Activated T-helper 1 cell treated with anti-CD3 and anti-CD28 coated beads, Interleukin-12 subunit alpha, Interleukin-12 subunit beta, Interleukin-2, Interleukin-4 antibody, amounts not matched to agents 30 ng/mL and 10 ng/mL and 1 ng/mL, durations not matched to agents 14 hours and 24 hours and 36 hours (primary cell): Measurements from ENCODE around the gene RNASEH2A. TPM values are rescaled to one million over a fixed set of nuclear protein-coding genes. Genes with fewer than 3 reads are reported as not detected.

Experiments
- DNase-seq: peaks from one replicate; pipeline ENCODE4 v3.0.0; 2021; ENCODE audit warnings: low spot score
- H3K27ac Mint-ChIP-seq: one replicate; pipeline ENCODE4 v1.8.0; 2021; ENCODE audit warnings: mild to moderate bottlenecking, mixed read lengths
- H3K27me3 Mint-ChIP-seq: one replicate; pipeline ENCODE4 v1.8.0; 2022; ENCODE audit warnings: mild to moderate bottlenecking, moderate library complexity, mixed read lengths; ENCODE audit not compliant: insufficient read depth
- H3K36me3 Mint-ChIP-seq: one replicate; pipeline ENCODE4 v1.8.0; 2021; ENCODE audit warnings: low read depth, mixed read lengths
- H3K4me1 Mint-ChIP-seq: one replicate; pipeline ENCODE4 v1.8.0; 2021; ENCODE audit warnings: low read depth, mixed read lengths
- H3K4me3 Mint-ChIP-seq: one replicate; pipeline ENCODE4 v1.8.0; 2021; ENCODE audit warnings: mild to moderate bottlenecking, moderate library complexity, mixed read lengths
- H3K9me3 Mint-ChIP-seq: one replicate; pipeline ENCODE4 v1.8.0; 2021; ENCODE audit warnings: mixed read lengths
- intact Hi-C: fragments of 100-400 bp; cut with micrococcal nuclease; formaldehyde crosslinking; loops from one replicate; pipeline ENCODE4 v1.15.1; 2024
- total RNA-seq: library from RNA; stranded (reverse); gene quantifications from 2 replicates; pipeline ENCODE4 v1.2.3, GENCODE V29; 2022

RNASEH2A gene
- total RNA-seq, 1 donor from 2014 or later, result 36.1 TPM

- no peak for DNase-seq
These were observed 21.4 kb upstream of the RNASEH2A start for GRCh38 chr19:12784871-12785430.

GRCh38 chr19:12785431-12786031 is 20.9 kb upstream of the RNASEH2A start:
- H3K27me3 Mint-ChIP-seq, result no peaks in the 10 kb centered on the region
- H3K4me1 Mint-ChIP-seq, result peaks cover 27% of the 10 kb centered on the region
- no peak overlapping the region for H3K27ac Mint-ChIP-seq
- no peaks in the 10 kb centered on the region for H3K9me3 Mint-ChIP-seq
- H3K36me3 Mint-ChIP-seq, result no peaks in the 10 kb centered on the region
- no peak for DNase-seq
- no peak overlapping the region for H3K4me3 Mint-ChIP-seq
- intact Hi-C loops, result no loop called here

More at GRCh38 chr19:12784871-12785430, 21.4 kb upstream of the RNASEH2A start:
- Mint-ChIP-seq H3K4me3 (no peak overlapping the region), H3K27me3 (no peaks in the 10 kb centered on the region), H3K36me3 (no peaks in the 10 kb centered on the region), H3K4me1 (peaks cover 26% of the 10 kb centered on the region), H3K27ac (no peak overlapping the region), H3K9me3 (no peaks in the 10 kb centered on the region)
- intact Hi-C loops, result no loop called here

GRCh38 chr19:12786141-12786870 is 20.1 kb upstream of the RNASEH2A start:
- Mint-ChIP-seq H3K4me1 (peaks cover 33% of the 10 kb centered on the region), H3K27ac (peak overlapping the region; percentile 72), H3K4me3 (no peak overlapping the region), H3K27me3 (no peaks in the 10 kb centered on the region), H3K36me3 (no peaks in the 10 kb centered on the region), H3K9me3 (no peaks in the 10 kb centered on the region)
- intact Hi-C loops, result no loop called here
- no peak for DNase-seq

GRCh38 chr19:12786952-12787351 is 19.4 kb upstream of the RNASEH2A start:
- intact Hi-C loops, result no loop called here
- no peak overlapping the region for H3K4me3 Mint-ChIP-seq
- no peaks in the 10 kb centered on the region for H3K36me3 Mint-ChIP-seq

GRCh38 chr19:12787458-12787857 is 18.9 kb upstream of the RNASEH2A start:
- Mint-ChIP-seq H3K9me3 (no peaks in the 10 kb centered on the region), H3K4me1 (peaks cover 24% of the 10 kb centered on the region), H3K4me3 (no peak overlapping the region), H3K36me3 (peaks cover 1% of the 10 kb centered on the region), H3K27ac (peak overlapping the region; percentile 32), H3K27me3 (no peaks in the 10 kb centered on the region)
- intact Hi-C loops, result no loop called here
- DNase-seq, result no peak

More at GRCh38 chr19:12786952-12787351, 19.4 kb upstream of the RNASEH2A start:
- Mint-ChIP-seq H3K9me3 (no peaks in the 10 kb centered on the region), H3K27me3 (no peaks in the 10 kb centered on the region), H3K4me1 (peaks cover 28% of the 10 kb centered on the region), H3K27ac (peak overlapping the region; percentile 72)
- no peak for DNase-seq

GRCh38 chr19:12788042-12788681 is 18.2 kb upstream of the RNASEH2A start:
- intact Hi-C loops, result no loop called here
- H3K4me1 Mint-ChIP-seq, result peaks cover 24% of the 10 kb centered on the region
- no peaks in the 10 kb centered on the region for H3K27me3 Mint-ChIP-seq
- H3K4me3 Mint-ChIP-seq, result no peak overlapping the region
- peaks cover 7% of the 10 kb centered on the region for H3K36me3 Mint-ChIP-seq
- peak overlapping the region; percentile 53 for H3K27ac Mint-ChIP-seq
- no peak for DNase-seq
- H3K9me3 Mint-ChIP-seq, result no peaks in the 10 kb centered on the region

- intact Hi-C loops, result loop anchor here (1.0 kb wide), 2 partner anchors 10 to 51 kb away; partner anchors contain the start of gene GET3
- Mint-ChIP-seq H3K36me3 (peaks cover 10% of the 10 kb centered on the region), H3K4me1 (peaks cover 19% of the 10 kb centered on the region), H3K27ac (peak overlapping the region; percentile 98), H3K4me3 (peak overlapping the region; percentile 91), H3K27me3 (no peaks in the 10 kb centered on the region), H3K9me3 (no peaks in the 10 kb centered on the region)
- DNase-seq, result peak; percentile 15
These were observed 17.7 kb upstream of the RNASEH2A start for GRCh38 chr19:12788682-12789097.

GRCh38 chr19:12789098-12789903 is 17.1 kb upstream of the RNASEH2A start:
- H3K4me3 Mint-ChIP-seq, result peak overlapping the region; percentile 91
- H3K27me3 Mint-ChIP-seq, result no peaks in the 10 kb centered on the region
- H3K36me3 Mint-ChIP-seq, result peaks cover 13% of the 10 kb centered on the region
- no peaks in the 10 kb centered on the region for H3K9me3 Mint-ChIP-seq
- intact Hi-C loops, result loop anchor here (1.0 kb wide), 2 partner anchors 11 to 52 kb away; partner anchors contain the start of gene GET3
- H3K4me1 Mint-ChIP-seq, result peaks cover 23% of the 10 kb centered on the region
- DNase-seq, result no peak
- H3K27ac Mint-ChIP-seq, result peak overlapping the region; percentile 98

- DNase-seq, result peak; percentile 94
- Mint-ChIP-seq H3K36me3 (peaks cover 13% of the 10 kb centered on the region), H3K27me3 (no peaks in the 10 kb centered on the region), H3K9me3 (no peaks in the 10 kb centered on the region), H3K4me1 (peaks cover 30% of the 10 kb centered on the region), H3K27ac (peak overlapping the region; percentile 91), H3K4me3 (peak overlapping the region; percentile 97)
- intact Hi-C loops, result loop anchor here (1.0 to 5.0 kb wide), 6 partner anchors 12 to 1703 kb away; partner anchors contain the start of genes CALR, GET3, LDLR and TNPO2
These were observed 16.3 kb upstream of the RNASEH2A start for GRCh38 chr19:12789904-12790619.

- H3K27me3 Mint-ChIP-seq, result no peaks in the 10 kb centered on the region
- peaks cover 32% of the 10 kb centered on the region for H3K4me1 Mint-ChIP-seq
- intact Hi-C loops, result loop anchor here (1.0 to 5.0 kb wide), 5 partner anchors 8 to 1703 kb away; partner anchors contain the start of genes CALR, LDLR and TNPO2
- peak overlapping the region; percentile 97 for H3K4me3 Mint-ChIP-seq
- H3K9me3 Mint-ChIP-seq, result no peaks in the 10 kb centered on the region
- no peak for DNase-seq
- H3K27ac Mint-ChIP-seq, result peak overlapping the region; percentile 91
- H3K36me3 Mint-ChIP-seq, result peaks cover 13% of the 10 kb centered on the region
These were observed 15.6 kb upstream of the RNASEH2A start for GRCh38 chr19:12790628-12791344.

GRCh38 chr19:12791345-12792050 is 14.9 kb upstream of the RNASEH2A start, which contains the start of gene JUNB:
JUNB (plus strand) TSS chr19:12791486; CDS start chr19:12791772, 286 bp downstream.
- DNase-seq, result peak; percentile 97
- peaks cover 15% of the 10 kb centered on the region for H3K36me3 Mint-ChIP-seq
- intact Hi-C loops, result loop anchor here (1.0 to 5.0 kb wide), 5 partner anchors 9 to 1704 kb away; partner anchors contain the start of genes CALR, LDLR and TNPO2
- no peaks in the 10 kb centered on the region for H3K9me3 Mint-ChIP-seq
- peak within 1 kb of the TSS; percentile 97 for H3K27ac Mint-ChIP-seq
- H3K27me3 Mint-ChIP-seq, result no peaks in the 10 kb centered on the region
- peak within 1 kb of the TSS; percentile 97 for H3K4me3 Mint-ChIP-seq
- H3K4me1 Mint-ChIP-seq, result peaks cover 39% of the 10 kb centered on the region
